Medulla oblongata (tissue), 1 donor: ENCODE measurements around the gene HSD3B1.
"Not testable (repeated sequence)": the region's sequence is repeated elsewhere in the genome, so short reads cannot be mapped to it uniquely, and the experiment has no call there.

Experiments
- DNase-seq: peaks from one replicate; pipeline ENCODE4 v3.0.0-alpha.2; 2015; ENCODE audit errors: extremely low spot score

HSD3B1 gene

GRCh38 chr1:119490925-119491324 is 16.1 kb upstream of the HSD3B1 start:
- no peak for DNase-seq

- DNase-seq: no peak
These were observed 14.2 kb upstream of the HSD3B1 start for GRCh38 chr1:119492763-119493162.

GRCh38 chr1:119504831-119505230 is 2.2 kb upstream of the HSD3B1 start:
- no peak for DNase-seq

GRCh38 chr1:119510046-119510445 is 3.0 kb downstream of the HSD3B1 start:
- no peak for DNase-seq

- no peak for DNase-seq
These were observed 8.2 kb downstream of the HSD3B1 start for GRCh38 chr1:119515221-119515620.

- no peak for DNase-seq
These were observed 9.2 kb downstream of the HSD3B1 start for GRCh38 chr1:119516247-119516646.

- no peak for DNase-seq
These were observed 9.7 kb downstream of the HSD3B1 start for GRCh38 chr1:119516680-119517079.

GRCh38 chr1:119517667-119518066 is 10.7 kb downstream of the HSD3B1 start:
- DNase-seq: not testable (repeated sequence)

- no peak for DNase-seq
These were observed 24.8 kb downstream of the HSD3B1 start for GRCh38 chr1:119531606-119532323.

GRCh38 chr1:119532324-119532910 is 25.4 kb downstream of the HSD3B1 start:
- no peak for DNase-seq

- no peak for DNase-seq
These were observed 28.4 kb downstream of the HSD3B1 start for GRCh38 chr1:119535381-119535780.

GRCh38 chr1:119537966-119538365 is 31.0 kb downstream of the HSD3B1 start:
- DNase-seq: no peak

GRCh38 chr1:119539636-119540035 is 32.6 kb downstream of the HSD3B1 start:
- no peak for DNase-seq

GRCh38 chr1:119541389-119541788 is 34.4 kb downstream of the HSD3B1 start:
- no peak for DNase-seq

- DNase-seq: no peak
These were observed 35.5 kb downstream of the HSD3B1 start for GRCh38 chr1:119542492-119542946.

- DNase-seq: no peak
These were observed 37.3 kb downstream of the HSD3B1 start for GRCh38 chr1:119544165-119544762.

- no peak for DNase-seq
These were observed 39.6 kb downstream of the HSD3B1 start for GRCh38 chr1:119546641-119547040.

GRCh38 chr1:119547306-119547705 is 40.3 kb downstream of the HSD3B1 start:
- DNase-seq: no peak

GRCh38 chr1:119547805-119548204 is 40.8 kb downstream of the HSD3B1 start:
- no peak for DNase-seq

GRCh38 chr1:119549719-119550132 is 42.7 kb downstream of the HSD3B1 start:
- DNase-seq: peak; percentile 89

GRCh38 chr1:119550381-119550780 is 43.4 kb downstream of the HSD3B1 start:
- no peak for DNase-seq

- no peak for DNase-seq
These were observed 44.2 kb downstream of the HSD3B1 start for GRCh38 chr1:119551218-119551617.

GRCh38 chr1:119552656-119553055 is 45.6 kb downstream of the HSD3B1 start:
- DNase-seq: not testable (repeated sequence)
